UCSD-AML1 (cell line): ENCODE data around the gene USP21.

Experiments
- DNase-seq: peaks from one replicate; lab custom pipeline; 2025; ENCODE audit not compliant: unreplicated experiment; lab: John Stamatoyannopoulos, UW

Gene USP21

GRCh38 chr1:161166669-161167548 is 7.6 kb downstream of the USP21 start:
- no peak for DNase-seq

DNA sequence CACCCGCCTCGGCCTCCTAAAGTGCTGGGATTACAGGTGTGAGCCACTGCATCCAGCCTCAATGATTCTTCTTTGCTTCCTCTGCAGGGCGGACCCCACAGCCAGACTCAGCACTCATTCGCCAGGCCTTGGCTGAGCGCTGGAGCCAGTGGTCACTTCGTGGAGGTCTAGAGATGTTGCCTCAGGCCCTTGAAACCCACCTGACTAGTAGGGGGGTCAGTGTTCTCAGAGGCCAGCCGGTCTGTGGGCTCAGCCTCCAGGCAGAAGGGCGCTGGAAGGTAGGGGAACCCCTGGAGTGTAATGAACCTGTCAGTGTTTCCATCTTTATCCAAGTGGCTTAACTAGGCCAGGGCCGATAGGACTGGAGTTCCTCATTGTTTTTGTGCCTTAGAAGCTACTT is 9.6 kb downstream of the USP21 start:
- no peak for DNase-seq

DNA sequence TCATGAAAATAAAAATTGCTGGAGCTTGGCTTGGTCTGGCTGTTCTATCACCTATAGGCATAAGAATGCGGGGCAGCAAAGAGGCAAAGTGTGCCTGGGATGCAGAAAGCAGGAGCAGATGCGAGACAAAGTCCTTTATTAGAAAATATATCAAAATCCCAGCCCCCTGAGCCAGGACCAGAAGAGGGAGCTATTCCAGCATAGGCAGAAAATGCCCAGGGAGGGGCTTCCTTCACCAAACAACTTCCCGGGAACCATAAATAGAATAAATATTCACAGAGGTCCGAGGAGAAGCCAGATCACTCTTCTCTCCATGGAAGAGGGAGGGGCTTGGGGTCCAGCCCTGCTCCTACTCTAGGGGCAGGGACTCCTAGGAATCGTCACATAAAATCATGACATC is 11.9 kb downstream of the USP21 start:
- DNase-seq = no peak

GRCh38 chr1:161171696-161172095 is 12.4 kb downstream of the USP21 start:
- DNase-seq = no peak

DNA sequence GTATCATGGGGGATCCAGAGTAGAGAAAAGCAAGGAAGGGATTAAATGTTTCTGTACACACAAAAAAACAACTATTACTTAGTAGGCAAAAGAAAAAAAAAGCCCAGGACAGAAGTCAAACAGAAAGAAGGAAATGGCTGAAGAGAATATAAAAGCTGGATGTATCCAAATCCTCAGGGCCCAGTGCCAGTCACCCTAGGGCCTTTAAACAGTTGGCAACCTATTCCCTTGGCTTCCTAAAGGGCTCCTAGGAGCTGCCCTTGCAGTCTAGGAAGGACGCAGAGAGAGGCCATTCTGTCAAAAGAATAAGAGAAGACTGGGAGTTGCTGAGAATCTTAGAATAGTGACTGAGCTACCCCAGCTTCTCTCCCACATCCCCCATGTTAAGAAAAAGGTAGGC is 13.0 kb downstream of the USP21 start:
- no peak for DNase-seq

GRCh38 chr1:161172776-161173376 is 13.6 kb downstream of the USP21 start:
- DNase-seq = no peak

DNA sequence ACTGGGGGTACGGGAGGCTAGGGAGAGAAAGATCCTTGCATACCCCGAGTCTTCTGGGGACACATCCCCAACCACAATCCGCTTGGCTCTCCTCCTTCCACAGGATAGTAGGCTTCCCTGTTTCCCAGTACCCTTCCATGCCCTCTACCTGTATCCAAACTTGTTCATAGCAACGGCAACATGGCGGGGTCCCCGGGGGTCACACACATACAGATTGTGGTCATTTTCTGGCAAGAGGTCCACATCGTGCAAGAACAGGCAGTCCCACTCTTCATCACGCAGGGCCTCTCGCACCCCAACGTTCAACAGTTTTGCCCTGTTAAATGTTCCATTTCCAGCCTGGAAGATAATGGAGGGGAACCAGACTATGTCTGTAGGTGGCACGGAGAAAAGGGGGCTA is 14.4 kb downstream of the USP21 start:
- no peak for DNase-seq

DNA sequence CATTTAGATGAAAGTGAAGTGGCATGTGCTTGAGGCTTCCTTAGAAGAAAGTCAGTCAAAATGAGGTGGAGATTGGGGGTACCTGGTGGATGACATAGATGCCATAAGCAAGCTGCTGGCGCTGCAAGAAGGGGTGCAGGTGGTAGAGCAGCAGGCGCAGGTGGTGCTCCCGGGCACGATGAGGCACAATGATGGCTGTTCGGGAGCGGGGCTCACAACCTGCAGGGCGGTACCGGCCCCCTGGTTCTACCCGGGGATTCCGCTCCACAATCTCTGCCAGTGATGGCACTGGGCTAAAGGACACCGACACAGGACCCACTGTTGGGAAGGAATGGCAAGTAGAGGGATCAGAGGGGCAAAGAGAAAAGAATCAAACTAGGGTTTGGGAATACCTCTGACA is 15.6 kb downstream of the USP21 start:
- DNase-seq = no peak

DNA sequence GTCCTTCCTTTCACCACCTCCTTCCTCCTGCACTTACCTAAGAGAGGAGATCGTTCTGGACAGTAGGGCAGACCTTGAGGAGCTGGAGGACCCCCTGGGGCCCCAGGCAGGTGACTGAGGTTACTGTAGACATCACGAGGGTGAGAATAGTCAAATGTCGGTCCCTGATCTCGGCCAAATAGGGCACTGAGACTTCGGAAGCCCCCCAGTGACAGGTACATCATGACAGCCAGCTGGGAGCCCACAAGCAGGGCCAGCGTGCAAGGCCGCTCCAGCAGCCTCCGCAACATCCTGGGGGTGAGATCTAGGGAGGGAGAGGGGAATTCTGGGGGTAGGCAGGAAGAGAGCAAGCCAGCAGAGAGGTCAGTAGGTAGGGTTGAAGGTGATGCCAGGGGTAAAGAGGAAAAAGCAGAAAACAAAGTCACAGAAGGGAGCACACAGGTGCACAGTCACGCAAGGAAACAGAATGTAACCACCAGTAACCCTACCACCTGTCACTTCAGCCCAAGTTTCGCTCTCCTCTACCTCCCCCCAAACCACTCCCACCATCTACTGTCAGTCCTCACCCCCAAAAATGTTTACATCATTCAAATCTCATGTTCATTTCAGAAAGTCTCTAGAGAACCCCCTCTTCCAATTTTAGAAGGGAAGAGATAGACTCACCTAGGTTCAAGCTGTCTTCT is 16.6 kb downstream of the USP21 start:
- DNase-seq = no peak

DNA sequence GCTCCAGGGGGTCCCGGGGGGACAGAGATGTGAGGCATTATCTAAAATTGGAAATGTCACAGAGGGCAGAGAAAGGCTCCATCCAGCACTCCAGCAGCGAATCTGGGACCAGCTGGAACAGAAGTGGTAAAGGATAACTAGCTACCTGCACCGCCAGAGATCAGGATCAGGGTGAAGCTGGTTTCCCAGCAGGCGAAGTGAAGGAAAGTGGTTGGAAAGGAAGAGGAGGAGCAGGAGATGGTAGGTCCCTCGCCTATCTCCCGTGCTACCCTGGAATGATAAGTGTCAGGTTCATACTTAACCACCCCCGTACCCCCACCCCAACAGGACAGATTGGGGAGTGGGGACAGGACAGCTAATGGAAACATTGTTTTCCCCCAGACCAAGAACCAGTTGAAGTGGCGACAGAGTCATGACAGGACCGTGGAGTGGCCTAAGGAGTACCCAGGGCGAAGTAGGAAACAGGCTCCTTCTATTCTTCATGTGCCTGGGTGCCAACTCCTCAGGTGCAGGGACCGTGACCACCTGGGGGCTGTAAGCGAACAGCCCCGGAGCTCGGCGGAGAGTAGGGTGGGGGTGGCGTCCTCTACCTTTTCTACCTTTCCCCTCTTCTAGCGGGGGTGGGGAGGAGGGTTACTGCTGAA is 17.3 kb downstream of the USP21 start:
- DNase-seq = no peak

- DNase-seq = peak; percentile 89
Observed at GRCh38 chr1:161177112-161177935, 18.0 kb downstream of the USP21 start, which contains the start of gene B4GALT3. Gene B4GALT3, minus strand, starts transcription at chr1:161177507. Its CDS starts 1,447 bp downstream, at chr1:161176060.

DNA sequence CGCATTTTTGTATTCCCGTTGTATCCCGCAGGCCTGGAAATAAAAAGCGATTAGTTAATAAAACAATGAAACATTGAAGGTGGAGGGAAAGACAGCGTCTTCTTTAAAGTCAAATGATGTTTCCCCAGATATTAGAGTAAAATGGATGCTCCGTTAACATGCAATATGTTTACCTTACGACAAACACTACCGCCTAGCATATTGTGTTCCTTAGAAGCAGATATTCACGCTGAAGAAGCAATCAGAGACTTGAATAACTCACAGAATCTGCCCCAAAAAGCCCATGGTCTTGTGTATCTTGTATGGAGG is 18.6 kb downstream of the USP21 start:
- DNase-seq = no peak

GRCh38 chr1:161179698-161180097 is 20.4 kb downstream of the USP21 start:
- DNase-seq = no peak

GRCh38 chr1:161180639-161181038 is 21.3 kb downstream of the USP21 start:
- DNase-seq = no peak

GRCh38 chr1:161182214-161182613 is 22.9 kb downstream of the USP21 start:
- no peak for DNase-seq

DNA sequence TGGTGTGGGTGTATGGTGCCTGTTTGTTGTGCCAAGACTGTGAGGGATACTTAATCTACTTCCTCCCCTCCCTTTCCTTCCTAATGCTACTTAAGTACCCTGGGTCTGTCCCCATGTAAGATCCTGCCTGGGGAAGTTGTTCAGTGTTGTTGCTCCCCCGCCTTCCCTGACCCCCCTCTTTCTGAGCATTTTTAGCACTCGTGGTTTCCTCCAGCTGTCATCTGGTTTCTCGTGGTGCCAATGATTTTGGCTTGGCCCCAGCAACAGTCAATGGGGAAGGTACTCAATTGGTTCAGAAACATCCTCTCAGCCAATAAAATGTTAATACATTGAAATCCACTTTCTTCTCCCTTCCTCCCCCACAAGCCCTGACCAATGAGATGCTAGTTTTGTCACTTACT is 26.0 kb downstream of the USP21 start:
- DNase-seq = peak; percentile 88

GRCh38 chr1:161185732-161186311 is 26.5 kb downstream of the USP21 start:
- DNase-seq = peak; percentile 37

GRCh38 chr1:161187311-161187710 is 28.0 kb downstream of the USP21 start:
- DNase-seq = no peak

GRCh38 chr1:161188381-161188780 is 29.1 kb downstream of the USP21 start:
- DNase-seq = no peak

GRCh38 chr1:161189036-161189435 is 29.7 kb downstream of the USP21 start:
- DNase-seq = no peak
